HT-29 (cell line): Measurements from ENCODE around the gene PIGW. TPM values are rescaled to one million over a fixed set of nuclear protein-coding genes. Genes with fewer than 3 reads are reported as not detected.

Experiments used
- DNase-seq: peaks from one replicate; pipeline ENCODE4 v3.0.0-alpha.2; 2015; ENCODE audit warnings: low spot score
- small RNA-seq: library from RNA; depleted of rRNA; stranded (forward); fragments of <200 nt; gene quantifications from one replicate; pipeline ENCODE3, GENCODE V24; 2014
- total RNA-seq: library from RNA; depleted of rRNA; stranded (reverse); fragments of >200 nt; shearing (Covaris generic); gene quantifications from 2 replicates; pipeline ENCODE4 v1.2.3, GENCODE V29; 2014; rRNA removed

PIGW gene
- total RNA-seq, 1 experiment from 2014 or later: 25.7 TPM

DNA sequence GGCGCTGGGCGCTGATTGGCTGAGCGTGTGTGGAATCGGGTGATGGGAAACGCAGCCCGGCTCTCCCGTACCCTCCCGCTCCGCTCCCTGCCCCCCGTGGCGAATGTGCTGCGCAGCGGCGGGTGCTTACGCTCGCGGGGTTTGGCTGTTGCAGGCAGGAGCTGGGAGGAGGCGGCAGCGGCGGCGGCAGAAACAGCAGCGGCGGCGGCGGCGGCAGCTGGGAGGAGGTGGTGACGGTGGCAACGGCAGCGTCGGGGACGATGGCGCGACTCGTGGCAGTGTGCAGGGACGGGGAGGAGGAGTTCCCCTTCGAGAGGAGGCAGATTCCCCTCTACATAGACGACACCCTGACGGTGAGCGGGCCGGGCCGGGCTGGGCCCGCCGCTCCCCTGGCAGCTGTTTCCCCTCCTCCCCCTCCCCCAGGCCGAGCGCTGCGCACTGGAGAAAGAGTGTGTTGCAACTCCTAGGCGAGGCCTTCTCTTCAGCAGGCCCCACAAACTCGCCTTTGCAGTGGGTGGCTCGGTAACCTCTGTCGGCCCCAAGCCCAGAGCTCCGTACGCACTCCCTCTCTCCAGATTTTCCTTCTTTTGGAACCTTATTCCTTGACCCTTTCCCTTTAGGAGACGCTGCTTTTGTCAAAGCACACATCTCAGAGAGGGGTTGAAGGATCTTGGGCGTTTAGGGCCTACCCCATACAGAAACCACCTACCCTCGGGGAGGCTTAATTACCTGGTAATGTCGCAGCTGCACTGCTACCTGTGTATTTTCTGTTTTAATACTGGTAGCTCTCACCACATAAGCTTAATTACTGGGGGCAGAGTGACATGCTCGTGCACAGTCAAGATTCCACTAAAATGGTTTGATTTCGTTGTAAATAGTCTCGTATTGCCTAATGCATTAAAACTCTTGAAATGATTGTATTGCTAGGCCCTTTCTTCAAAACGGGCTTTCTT is 11.0 kb downstream of the PIGW start:
- DNase-seq: peak; percentile 99

DNA sequence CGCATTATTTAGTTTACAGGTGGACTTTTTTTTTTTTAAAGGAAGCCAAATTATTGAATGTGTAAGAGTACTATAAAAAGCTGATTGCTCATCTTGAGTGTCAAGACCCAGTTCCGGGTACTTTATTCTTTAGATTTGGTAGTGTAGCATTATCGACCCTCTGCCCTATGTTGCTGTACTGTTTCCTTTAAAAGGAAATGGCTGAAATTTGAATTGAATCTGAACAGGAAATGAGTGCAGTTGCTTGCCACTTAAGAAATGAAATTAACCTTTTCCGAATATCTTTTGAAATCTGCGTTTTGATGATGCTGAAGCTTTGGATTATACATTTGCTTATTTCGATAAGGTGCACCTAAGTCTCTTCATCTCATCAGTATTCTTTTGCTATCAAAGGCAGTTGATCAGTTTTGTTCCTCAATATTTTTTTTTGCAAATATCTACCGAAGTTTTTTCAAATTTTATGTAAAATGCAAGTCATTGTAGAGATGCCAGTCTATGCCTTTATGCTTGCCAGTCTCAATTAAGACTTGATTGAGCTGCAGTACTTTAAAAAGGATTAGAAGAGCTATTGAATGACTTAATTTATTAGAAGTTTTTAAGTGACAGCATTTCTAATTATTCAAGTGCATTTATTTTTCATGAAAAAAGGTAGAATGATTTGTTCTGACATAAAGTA is 11.8 kb downstream of the PIGW start:
- peak; percentile 55 for DNase-seq

DNA sequence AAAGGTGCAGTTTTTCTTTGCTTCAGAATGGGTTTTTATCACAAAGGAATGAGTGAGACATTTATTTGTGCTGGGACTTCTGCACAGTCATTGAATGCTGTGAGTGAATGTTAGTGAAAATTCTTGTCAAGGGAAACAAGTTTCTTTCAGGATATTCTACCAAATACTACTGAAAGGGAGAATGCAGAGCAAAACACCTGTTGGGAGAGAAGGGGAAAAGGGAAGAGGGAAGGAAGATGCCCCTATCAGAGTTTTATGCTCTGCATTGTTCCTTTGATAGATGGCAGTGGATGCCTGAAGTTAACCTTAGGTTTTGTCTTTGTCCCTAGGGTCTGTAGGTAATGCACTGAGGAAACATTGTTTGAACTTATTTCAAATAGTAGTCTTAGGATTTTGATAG is 13.0 kb downstream of the PIGW start:
- no peak for DNase-seq

DNA sequence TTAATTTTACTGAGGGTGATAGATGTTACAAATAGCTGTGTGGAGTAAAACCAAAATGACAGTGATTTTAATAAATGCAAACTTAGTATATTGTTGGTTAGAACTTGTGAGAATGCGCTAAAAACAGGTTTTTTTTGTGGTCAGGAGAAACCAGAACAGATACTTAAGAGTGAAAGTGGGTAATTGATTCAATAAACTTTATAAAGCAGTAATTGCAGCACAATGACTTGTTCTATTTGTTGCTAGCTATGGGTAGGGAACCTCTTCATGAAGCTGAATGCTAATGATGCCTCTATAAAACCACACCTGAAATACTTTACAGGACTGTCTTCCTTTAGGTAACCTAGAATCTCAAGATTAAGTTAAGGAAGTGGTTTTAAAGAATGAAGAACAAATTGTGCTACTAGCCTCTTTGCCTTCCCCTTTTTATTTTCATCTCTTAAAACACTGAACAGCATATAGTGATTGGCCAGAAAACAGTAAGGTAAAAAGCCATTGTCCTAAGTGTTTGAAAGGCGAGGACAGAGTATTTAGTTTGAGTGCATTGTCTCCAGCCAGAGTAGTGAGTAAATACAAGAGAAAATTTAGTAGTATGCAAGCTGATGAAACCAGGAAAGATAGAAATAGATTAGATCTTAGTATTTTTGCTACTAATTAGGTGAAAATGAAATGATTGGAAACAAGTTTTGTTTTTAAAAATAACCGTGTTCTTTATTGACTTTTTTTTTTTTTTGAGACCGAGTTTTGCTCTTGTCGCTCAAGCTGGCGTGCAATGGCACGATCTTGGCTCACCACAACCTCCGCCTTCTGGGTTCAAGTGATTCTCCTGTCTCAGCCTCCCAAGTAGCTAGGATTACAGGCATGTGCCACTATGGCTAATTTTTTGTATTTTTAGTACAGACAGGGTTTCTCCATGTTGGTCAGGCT is 16.0 kb downstream of the PIGW start:
- no peak for DNase-seq

DNA sequence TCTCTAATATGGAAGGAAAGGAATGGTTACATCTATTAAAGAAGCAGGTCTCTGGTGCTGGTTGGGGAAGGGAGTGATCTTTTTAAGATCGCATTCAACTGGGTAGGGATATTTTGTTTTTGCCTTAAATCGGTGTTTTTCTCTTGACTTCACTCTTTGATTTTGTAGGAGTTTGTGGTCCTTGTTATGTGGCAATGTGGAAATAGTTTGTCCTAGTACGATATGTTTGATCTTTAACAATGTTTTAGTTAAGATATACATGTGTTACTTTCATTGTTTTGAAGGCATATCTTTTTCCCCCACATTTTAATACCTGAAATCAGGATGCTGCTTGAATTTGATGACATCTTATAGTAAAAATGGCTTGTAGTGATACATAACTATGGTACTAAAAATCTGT is 18.7 kb downstream of the PIGW start:
- DNase-seq: no peak

DNA sequence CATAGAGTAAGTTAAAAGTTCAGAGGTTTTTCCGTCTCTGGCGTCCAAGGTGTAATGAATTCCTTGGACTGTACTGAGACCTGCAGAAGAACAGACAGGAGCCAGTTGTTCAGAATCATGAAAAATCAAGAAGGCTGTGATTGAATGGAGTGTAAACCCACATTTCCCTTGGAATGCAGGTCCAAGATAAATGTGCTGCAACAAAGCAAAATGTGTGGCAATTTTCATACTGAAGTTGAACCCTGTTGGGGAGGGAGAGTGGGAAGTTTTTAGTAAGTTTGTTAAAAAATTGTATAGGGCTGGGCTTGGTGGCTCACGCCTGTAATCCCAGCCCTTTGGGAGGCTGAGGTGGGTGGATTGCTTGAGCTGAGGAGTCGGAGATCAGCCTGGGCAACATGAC is 31.3 kb downstream of the PIGW start:
- DNase-seq: no peak

DNA sequence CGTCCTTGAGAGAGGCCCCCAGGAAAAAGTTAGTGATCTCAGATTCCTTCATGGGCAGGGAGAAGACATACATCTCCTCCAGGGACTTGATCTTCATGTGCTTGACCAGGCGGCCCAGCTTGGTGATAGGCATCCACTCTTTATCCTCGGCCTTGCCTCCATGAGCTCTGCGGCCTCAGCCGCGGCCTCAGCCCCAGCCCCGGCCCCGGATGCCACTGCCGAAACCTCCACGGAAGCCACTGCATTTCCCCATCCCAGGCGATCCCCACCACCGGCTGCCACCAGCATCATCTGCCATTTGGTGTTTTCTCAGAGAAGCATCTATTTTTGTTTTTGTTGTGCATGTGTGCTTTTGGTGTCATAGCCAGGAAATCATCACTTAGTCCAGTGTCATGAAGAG is 40.2 kb downstream of the PIGW start:
- no peak for DNase-seq

DNA sequence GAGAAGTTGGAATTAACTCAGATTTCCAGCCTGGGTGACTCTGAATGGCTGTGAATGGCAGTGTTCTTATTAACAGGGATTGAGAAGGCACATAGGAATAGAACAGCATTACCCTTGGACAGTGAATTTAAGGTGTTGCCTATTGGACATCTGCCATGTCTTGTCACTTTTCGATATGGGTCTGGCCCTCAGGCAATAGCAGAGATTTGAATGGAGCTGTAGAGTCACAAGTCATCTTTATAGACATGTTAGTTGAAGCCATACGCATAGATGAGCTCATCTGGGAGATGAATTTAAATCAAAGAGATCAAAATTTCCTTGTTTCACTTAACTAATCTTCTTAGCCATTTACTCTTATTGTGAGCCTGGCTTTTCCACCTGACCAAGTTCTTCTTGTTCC is 42.0 kb downstream of the PIGW start:
- DNase-seq: no peak

DNA sequence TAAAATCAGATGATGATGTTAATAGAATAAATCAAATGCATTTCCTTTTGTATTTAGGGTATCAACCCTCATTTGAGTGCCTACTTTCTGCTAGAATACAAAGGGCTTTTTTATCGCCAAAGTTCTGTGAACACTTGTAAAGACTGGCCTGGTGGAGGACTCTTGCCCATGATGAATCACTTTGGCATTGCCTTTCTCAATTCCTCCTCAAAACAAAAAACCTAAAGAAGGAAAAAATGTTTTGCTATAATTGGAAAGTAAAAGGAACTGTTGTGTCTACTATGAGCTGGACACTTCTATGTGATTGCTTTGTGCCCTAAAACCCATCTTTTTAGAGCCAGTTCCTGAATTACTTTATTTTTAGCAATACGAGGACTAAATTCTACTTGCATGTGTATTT is 43.9 kb downstream of the PIGW start:
- no peak for DNase-seq

DNA sequence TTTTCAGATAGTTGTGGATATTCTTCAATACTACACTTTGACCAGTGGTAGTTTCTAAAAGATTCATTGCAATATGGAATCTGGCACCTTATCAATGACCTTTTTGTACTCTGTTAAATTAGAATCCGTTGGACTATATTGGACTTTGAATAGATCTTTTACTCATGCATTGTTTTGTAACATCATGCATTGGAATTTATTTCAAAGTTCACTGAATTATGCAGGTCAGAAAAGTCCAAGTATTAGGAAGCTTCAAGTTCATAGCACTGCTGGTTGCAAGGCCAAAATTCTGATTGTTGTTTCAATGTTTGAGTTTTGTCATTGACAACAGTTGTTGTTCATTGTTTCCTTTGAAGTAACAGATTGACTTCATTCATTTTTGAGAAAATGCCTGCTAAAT is 49.0 kb downstream of the PIGW start:
- DNase-seq: no peak

DNA sequence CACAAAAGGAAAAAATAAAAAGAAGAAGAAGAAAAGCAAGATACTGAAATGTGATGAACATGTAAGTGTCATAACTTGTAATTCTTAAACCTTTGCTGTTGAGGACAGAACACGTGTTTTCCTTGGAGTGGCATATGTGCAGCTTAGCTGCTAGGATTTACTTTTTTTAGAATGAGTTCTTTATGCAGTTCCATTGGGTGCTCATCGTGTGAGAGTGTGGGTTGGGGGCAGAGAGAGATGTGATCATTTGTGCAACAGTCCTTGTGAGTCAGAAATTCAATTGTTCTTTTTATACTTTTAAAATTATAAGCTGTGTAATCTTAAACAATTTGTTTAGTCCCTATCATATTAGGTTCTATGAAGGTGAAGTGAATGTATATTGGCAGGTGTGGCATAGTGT is 51.4 kb downstream of the PIGW start:
- no peak for DNase-seq

Small RNAs within 50 kb of the gene (small RNA-seq; reads per million reads assigned to genes)
- not detected for gene RNA5SP439

Other genes with a start within 250 kb of the PIGW start
- not detected in 2 replicates for gene TBC1D3G, start 211.1 kb upstream of the PIGW start, total RNA-seq
- not detected in 2 replicates for gene TBC1D3H, start 146.6 kb upstream of the PIGW start, total RNA-seq
- 37.2 and 37.9 TPM in 2 replicates for gene ZNHIT3, start 48.3 kb upstream of the PIGW start, total RNA-seq
- gene MYO19, start 119 bp upstream of the PIGW start, total RNA-seq: 398 and 436 TPM in 2 replicates
- gene GGNBP2, start 9.9 kb downstream of the PIGW start, total RNA-seq: 54.1 and 55.1 TPM in 2 replicates
- 124 TPM in 2 replicates for gene DHRS11, start 56.9 kb downstream of the PIGW start, total RNA-seq
- gene MRM1, start 66.6 kb downstream of the PIGW start, total RNA-seq: 25.6 and 28.3 TPM in 2 replicates